Activated CD8-positive, alpha-beta memory T cell treated with anti-CD3 and anti-CD28 coated beads for 24 hours (primary cell): ENCODE data around the gene TMUB2.

Experiments used
- DNase-seq: peaks from one replicate; pipeline ENCODE4 v3.0.0-alpha.2; 2020

The TMUB2 gene

DNA sequence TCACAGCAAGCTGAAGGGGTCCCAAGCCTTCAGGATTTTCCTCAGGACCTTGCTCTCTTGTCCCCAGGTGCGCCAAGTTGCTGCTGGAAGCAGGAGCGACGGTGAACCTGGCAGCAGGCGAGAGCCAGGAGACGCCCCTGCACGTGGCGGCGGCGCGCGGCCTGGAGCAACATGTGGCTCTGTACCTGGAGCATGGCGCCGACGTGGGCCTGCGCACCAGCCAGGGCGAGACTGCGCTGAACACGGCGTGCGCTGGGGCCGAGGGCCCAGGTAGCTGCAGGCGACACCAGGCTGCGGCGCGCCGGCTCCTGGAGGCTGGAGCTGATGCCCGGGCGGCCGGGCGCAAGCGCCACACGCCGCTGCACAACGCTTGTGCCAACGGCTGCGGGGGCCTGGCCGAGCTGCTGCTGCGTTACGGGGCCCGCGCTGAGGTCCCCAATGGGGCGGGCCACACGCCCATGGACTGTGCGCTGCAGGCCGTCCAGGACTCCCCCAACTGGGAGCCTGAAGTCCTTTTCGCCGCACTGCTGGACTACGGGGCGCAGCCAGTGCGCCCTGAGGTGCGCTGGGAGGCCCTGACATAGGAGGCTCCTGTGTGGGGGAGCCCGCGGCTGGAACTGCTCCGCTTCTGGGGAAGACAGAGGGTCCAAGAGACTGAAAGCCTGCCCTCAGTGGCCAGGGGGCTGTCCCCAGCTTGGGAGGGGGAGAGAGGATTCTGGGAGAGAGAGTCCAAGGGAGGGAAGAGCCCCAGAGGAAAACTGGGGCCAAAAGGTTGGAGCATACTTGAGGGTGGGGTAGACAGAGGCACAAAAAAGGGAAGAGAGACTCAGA, 9.9 kb upstream of the TMUB2 start:
- no peak for DNase-seq

DNA sequence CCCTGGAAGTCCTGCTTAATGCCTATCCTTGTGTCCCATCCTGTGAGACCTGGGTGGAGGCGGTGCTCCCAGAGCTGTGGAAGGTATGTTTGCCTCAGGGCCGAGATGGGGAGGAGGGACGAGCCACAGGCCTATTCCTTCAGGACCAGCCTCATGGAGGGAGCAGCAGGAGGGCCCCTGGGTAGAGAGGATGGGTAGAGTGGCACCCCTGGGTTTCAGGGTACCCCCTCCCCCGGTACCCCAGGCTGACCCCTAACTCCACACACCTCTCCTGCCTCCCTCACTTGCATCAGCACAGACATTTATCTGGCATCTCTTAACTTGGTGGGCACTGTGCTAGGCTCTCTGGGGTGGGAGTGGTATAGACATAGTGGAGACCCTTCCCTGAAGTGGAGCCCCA, 9.1 kb upstream of the TMUB2 start:
- DNase-seq = no peak

GRCh38 chr17:44178133-44178532, 8.6 kb upstream of the TMUB2 start:
- no peak for DNase-seq

DNA sequence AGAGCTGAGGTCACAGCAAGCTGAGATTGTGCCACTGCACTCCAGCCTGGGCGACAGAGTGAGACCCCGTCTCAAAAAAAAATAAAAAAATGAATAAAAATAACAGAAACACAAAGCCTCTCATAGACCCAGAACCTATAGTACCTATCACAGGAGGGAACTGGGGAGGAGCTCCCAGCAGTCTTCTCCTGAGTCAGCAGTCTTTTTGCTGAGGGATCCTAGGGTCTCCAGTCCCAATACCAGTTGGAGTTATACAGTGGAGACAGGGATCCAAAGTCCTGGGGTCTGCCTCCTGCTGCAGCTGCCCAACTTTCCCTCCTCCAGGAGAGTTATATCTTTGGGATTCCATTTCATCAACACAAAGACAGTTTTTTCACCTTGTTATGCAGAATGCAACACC, 3.7 kb upstream of the TMUB2 start:
- DNase-seq = no peak

DNA sequence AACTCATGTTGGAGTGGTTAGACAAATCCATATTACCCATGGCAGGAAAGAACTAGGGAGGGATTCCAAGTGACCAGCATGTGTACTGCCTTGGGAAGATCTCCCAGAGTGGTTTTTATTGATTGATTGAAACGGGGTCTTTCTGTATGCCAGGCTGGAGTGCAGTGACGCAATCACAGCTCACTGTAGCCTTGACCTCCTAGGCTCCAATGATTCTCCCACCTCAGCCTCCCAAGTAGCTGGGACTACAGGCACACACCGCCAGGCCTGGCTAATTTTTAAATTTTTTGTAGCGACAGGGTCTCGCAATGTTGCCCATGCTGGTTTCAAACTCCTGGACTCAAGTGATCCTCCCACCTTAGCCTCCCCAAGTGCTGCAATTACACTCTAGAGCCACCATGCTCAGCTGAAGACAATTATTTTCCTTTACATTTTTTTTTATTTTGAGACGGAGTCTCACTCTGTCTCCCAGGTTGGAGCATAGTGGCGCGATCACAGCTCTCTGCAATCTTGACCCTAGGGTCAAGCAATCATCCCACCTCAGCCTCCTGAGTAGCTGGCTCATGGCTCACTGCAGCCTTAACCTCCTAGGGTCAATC, 2.5 kb upstream of the TMUB2 start:
- no peak for DNase-seq

DNA sequence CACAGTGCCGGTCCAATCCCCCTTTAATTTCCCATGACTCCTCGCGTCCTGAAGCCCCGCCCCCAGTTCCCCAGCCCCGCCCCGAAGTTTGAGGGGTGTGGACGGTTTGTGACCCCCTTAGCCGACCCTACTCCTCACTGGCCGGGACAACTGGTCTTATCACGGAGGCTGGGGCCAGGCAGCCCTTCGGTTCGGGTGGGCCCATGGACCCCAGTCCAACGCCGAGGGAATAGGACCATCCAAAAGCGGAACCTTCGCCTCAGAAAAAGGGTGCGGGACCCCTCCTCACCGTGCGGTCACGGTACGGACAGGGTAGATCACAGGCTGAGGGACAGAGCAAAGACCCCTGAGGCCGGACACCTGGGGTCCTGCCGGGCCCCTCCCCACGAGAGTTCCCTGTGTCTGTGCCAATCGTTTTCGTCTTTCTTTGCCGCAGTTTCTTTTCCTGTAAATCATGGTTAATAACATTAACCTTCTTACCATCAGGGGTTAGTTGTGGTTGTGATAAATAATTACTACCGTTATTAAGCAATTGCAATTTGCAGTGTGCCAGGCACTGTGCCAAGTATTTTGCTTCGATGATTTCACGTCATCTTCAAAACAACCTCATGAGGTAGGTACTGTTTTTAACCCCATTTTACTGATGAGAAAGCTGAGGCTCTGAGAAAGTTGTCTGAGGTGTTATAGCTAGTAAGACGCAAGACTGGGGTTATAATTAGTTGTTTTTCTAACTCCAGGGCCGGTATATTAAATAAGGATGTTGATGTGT, 543 bp downstream of the TMUB2 start:
- no peak for DNase-seq

GRCh38 chr17:44188576-44189403, 2.0 kb downstream of the TMUB2 start:
- no peak for DNase-seq

DNA sequence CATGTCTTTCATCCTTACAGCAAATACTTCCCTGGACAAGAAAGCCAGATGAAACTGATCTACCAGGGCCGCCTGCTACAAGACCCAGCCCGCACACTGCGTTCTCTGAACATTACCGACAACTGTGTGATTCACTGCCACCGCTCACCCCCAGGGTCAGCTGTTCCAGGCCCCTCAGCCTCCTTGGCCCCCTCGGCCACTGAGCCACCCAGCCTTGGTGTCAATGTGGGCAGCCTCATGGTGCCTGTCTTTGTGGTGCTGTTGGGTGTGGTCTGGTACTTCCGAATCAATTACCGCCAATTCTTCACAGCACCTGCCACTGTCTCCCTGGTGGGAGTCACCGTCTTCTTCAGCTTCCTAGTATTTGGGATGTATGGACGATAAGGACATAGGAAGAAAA, 3.7 kb downstream of the TMUB2 start:
- DNase-seq = no peak

DNA sequence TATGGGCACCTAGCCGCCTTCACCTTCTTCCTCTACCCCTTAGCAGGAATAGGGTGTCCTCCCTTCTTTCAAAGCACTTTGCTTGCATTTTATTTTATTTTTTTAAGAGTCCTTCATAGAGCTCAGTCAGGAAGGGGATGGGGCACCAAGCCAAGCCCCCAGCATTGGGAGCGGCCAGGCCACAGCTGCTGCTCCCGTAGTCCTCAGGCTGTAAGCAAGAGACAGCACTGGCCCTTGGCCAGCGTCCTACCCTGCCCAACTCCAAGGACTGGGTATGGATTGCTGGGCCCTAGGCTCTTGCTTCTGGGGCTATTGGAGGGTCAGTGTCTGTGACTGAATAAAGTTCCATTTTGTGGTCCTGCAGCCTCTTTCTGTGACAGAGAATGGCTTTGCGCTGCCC, 4.6 kb downstream of the TMUB2 start:
- no peak for DNase-seq

GRCh38 chr17:44191941-44192496, 5.2 kb downstream of the TMUB2 start:
- DNase-seq = no peak

GRCh38 chr17:44192750-44193149, 6.0 kb downstream of the TMUB2 start:
- no peak for DNase-seq

- DNase-seq = no peak
These were observed 6.7 kb downstream of the TMUB2 start for GRCh38 chr17:44193326-44194084.

- DNase-seq = no peak
These were observed 10.3 kb downstream of the TMUB2 start for GRCh38 chr17:44197107-44197506.

DNA sequence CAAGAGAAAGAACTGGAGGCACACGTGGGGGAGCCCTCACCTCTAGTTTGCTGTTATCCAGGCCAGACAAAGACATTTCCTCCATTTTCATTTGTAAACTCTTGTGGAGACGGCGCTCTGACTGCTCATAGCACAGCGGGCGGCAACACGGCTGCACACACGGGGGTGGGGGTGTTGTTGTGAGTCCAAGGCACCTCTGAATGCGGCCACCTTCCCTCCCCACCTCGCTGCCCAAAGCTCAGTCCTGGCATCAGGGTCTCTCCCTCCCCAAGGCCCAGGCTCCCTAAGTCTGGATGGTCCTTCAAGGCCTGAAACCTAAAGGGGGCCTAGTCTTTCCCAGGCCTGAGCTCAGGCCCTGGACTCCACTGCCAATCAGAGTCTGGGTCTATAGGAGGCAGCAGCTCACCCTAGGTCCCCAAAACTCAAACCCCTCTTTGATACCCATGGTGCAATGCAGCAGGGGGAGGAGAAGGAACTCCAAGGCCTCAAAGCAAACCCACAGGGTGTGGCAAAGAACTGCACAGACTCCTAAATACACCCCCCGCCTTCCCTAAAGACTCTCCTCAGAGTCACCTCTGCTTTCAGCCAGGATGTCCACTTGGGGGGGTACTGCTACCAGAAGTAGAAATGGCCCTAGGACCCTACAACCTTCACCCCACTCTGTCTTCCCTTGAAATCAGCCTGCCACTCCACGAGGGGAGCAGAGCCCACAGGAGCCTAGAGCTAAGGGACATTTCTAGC, 11.4 kb downstream of the TMUB2 start:
- DNase-seq = no peak

GRCh38 chr17:44198721-44199552, 12.2 kb downstream of the TMUB2 start:
- peak; percentile 83 for DNase-seq

- DNase-seq = peak; percentile 99
These were observed 13.0 kb downstream of the TMUB2 start, which contains the start of gene ATXN7L3 for GRCh38 chr17:44199553-44200477. TSS of gene ATXN7L3 (minus strand) at chr17:44199884. CDS start at chr17:44198070, 1,814 bp downstream.

GRCh38 chr17:44200478-44201155, 13.8 kb downstream of the TMUB2 start:
- DNase-seq = no peak

GRCh38 chr17:44202756-44203155, 16.0 kb downstream of the TMUB2 start:
- DNase-seq = no peak
